Neuron (in vitro differentiated cells): ENCODE measurements around the gene DISC1.

Experiments used
- H2AFZ ChIP-seq: one replicate; pipeline ENCODE4 v1.6.1; 2013; ENCODE audit warnings: low read depth, mild to moderate bottlenecking, inconsistent platforms, low read length, moderate library complexity
- H3K27me3 ChIP-seq: one replicate; pipeline ENCODE4 v1.6.1; 2013; ENCODE audit warnings: low read length; ENCODE audit not compliant: insufficient read depth
- H3K36me3 ChIP-seq: one replicate; pipeline ENCODE4 v1.6.1; 2013; ENCODE audit warnings: low read length; ENCODE audit not compliant: insufficient read depth
- H3K4me1 ChIP-seq: one replicate; pipeline ENCODE4 v1.6.1; 2013; ENCODE audit warnings: low read length; ENCODE audit not compliant: insufficient read depth
- H3K4me3 ChIP-seq: 2 replicates; pipeline ENCODE4 v1.5.1; 2013; ENCODE audit warnings: mild to moderate bottlenecking, low read length, moderate library complexity
- H3K9me3 ChIP-seq: one replicate; pipeline ENCODE4 v1.6.1; 2013; ENCODE audit warnings: low read length

DISC1 gene

GRCh38 chr1:232036181-232036933 is 409.8 kb downstream of the DISC1 start:
- Histone ChIP-seq H3K36me3 (no peaks in the 10 kb centered on the region), H3K27me3 (no peaks in the 10 kb centered on the region), H3K4me1 (no peaks in the 10 kb centered on the region), H3K9me3 (no peaks in the 10 kb centered on the region), H3K4me3 (no peak overlapping the region), H2AFZ (no peak overlapping the region)

DNA sequence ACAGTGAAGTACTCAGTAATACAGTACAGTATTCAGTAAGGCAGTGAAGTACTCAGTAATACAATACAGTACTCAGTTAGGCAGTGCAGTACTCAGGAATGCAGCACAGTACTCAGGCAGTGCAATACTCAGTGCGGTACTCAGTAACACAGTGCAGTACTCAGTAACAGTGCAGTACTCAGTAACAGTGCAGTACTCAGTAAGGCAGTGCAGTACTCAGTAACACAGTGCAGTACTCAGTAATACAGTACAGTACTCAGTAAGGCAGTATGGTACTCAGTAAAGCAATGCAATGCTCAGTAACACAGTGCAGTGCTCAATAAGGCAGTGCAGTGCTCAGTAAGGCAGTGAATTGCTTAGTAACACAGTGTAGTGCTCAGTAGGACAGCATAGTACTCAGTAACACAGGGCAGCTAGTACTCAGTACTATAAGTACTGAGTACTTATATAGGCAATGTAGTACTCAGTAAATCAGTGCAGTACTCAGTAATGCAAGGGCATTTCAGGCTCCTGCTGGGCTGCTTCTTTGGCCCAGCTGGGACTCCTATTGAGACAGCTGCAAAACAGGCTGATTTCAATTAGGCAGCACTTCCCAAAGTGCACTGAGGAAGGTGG is 411.3 kb downstream of the DISC1 start:
- Histone ChIP-seq H3K4me3 (no peak overlapping the region), H3K36me3 (no peaks in the 10 kb centered on the region), H3K4me1 (no peaks in the 10 kb centered on the region), H2AFZ (no peak overlapping the region), H3K9me3 (no peaks in the 10 kb centered on the region), H3K27me3 (no peaks in the 10 kb centered on the region)

DNA sequence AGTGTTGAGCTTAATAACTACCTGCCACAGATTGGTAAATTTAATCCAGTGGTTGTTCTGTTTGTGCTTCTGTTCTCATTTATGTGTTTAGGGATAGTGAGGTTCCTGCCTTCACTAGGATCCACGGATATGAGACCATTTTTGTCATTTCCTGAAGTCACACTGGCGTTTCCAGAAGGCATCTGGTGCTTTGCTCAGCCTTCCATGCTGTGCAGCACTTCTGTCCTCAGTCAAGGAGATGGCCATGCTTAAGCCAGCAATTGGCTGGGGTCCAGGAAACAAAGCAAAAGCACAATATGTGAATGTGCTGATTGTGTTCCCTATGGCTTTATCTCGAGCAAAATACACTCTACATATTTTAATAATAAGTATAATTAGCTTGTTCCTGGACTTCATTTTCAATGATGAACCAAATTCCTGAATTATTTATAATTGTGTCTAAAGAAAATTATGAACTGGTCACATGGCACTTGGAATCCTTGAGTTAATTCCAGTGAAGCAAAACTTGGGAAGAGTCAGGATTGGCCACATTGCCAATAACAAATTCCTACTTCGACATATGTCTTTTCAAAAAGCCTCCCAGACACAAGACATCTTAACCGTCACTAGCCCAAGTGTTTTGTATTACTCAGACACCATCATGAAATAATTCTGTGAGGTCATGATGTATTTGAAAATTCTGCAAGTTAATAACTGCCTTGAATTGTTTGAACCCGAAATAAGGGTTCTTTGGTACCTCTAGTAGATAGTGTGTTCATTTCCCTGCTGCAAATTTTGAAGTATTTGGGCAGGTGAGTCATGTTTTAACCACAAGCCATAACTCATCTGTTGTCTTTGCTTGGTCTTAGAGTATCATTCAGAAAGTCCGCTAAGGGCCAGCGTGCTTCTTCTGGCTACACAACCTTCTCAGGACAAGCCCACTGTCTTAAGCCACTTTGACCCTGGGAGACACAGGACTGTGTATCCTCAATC is 412.4 kb downstream of the DISC1 start:
- H3K4me1 ChIP-seq = no peaks in the 10 kb centered on the region
- no peak overlapping the region for H2AFZ ChIP-seq
- no peaks in the 10 kb centered on the region for H3K27me3 ChIP-seq
- H3K4me3 ChIP-seq = no peak overlapping the region
- H3K36me3 ChIP-seq = no peaks in the 10 kb centered on the region
- no peaks in the 10 kb centered on the region for H3K9me3 ChIP-seq

DNA sequence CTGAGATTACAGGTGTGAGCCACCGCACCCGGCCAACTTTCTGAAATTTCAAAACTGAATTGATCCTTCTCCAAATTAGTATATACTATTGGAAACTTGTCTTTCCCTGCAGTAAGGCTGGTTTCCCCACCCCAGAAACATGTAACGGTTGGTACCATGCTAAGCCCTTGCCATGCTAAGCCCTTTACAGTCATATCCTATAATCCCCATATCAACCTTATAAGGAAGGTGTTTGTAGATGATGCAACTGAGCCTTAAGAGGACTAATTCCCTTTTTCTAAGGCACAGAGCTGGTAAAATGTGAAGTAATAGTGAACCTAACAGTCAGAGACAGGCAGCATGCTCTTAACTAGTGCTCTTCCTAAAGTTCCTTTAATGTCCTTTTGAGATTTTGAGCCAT is 413.7 kb downstream of the DISC1 start:
- peaks cover 2% of the 10 kb centered on the region for H3K4me1 ChIP-seq
- no peak overlapping the region for H3K4me3 ChIP-seq
- H3K36me3 ChIP-seq = no peaks in the 10 kb centered on the region
- H2AFZ ChIP-seq = no peak overlapping the region
- no peaks in the 10 kb centered on the region for H3K27me3 ChIP-seq
- H3K9me3 ChIP-seq = no peaks in the 10 kb centered on the region

- no peak overlapping the region for H3K4me3 ChIP-seq
- no peaks in the 10 kb centered on the region for H3K36me3 ChIP-seq
- H3K27me3 ChIP-seq = no peaks in the 10 kb centered on the region
- no peak overlapping the region for H2AFZ ChIP-seq
- no peaks in the 10 kb centered on the region for H3K9me3 ChIP-seq
- peaks cover 6% of the 10 kb centered on the region for H3K4me1 ChIP-seq
These were observed 418.1 kb downstream of the DISC1 start for GRCh38 chr1:232044728-232045127.

DNA sequence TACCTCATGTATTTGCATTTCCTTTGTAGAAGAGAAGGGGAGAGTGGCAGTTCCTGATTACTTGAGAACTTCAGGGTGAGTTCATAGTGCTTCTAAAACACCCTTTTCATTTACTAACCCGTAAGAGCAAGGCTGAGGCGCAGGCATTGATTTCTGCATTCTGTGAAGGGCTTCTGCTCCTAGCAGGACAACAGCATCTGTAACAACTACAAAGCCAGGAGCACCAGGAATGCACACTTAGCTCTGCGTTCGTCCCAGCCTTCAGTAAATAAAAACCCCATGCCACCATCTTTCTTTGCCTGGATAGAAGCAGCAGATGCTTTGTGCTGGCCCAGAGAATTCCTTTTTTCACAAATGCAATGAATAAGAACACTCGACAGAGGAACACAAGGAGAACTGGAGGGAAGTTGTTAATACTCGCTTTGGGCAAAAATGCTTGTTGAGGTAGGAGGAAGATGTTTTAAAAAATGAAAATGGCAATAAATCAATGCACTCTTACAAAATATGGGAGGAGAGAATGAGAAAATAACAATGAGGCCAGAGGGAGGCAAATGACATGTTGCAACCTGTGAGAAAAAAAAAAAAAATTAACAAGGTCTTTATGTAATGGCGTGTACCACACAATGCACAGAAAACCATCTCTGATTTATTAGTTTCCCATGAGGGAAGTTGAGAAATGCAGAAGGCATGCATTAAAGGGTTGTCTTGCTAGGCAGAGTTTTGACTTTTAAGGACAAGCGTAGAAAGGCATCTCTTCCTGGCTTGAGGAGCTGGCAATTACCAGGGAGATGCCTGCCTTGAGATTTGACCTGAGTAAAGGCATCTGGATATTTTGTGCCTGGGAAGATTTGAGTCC is 418.8 kb downstream of the DISC1 start:
- no peak overlapping the region for H2AFZ ChIP-seq

GRCh38 chr1:232046451-232047306 is 420.1 kb downstream of the DISC1 start:
- H3K36me3 ChIP-seq = no peaks in the 10 kb centered on the region
- H3K4me3 ChIP-seq = no peak overlapping the region
- no peak overlapping the region for H2AFZ ChIP-seq
- no peaks in the 10 kb centered on the region for H3K27me3 ChIP-seq
- H3K9me3 ChIP-seq = no peaks in the 10 kb centered on the region
- H3K4me1 ChIP-seq = peaks cover 6% of the 10 kb centered on the region

More for the DNA sequence above, 418.8 kb downstream of the DISC1 start:
- no peaks in the 10 kb centered on the region for H3K9me3 ChIP-seq
- H3K4me3 ChIP-seq = no peak overlapping the region
- H3K27me3 ChIP-seq = no peaks in the 10 kb centered on the region
- no peaks in the 10 kb centered on the region for H3K36me3 ChIP-seq
- H3K4me1 ChIP-seq = peaks cover 6% of the 10 kb centered on the region

- H3K4me1 ChIP-seq = peaks cover 6% of the 10 kb centered on the region
- H3K9me3 ChIP-seq = no peaks in the 10 kb centered on the region
- H2AFZ ChIP-seq = no peak overlapping the region
- H3K4me3 ChIP-seq = no peak overlapping the region
- no peaks in the 10 kb centered on the region for H3K27me3 ChIP-seq
- H3K36me3 ChIP-seq = no peaks in the 10 kb centered on the region
These were observed 420.9 kb downstream of the DISC1 start for GRCh38 chr1:232047473-232047872.

DNA sequence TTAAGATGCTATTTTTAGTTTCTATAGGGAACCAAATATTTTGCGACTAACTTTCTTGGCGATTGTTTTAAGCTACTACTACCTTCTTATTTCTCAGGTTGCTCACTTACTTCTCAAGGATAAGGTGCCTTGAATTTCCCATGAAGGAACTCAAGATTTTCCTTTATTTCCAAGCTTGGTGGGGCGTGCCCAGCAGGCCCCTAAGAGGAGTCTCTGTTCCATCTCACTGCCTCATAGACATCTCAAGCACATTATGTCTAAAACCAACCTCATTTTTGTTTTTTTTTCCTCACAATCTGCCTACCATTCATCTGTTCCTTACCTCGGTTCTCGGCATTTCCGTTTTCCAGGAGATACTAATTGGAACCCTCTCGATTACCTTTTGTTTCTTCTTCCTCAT is 421.9 kb downstream of the DISC1 start:
- H3K27me3 ChIP-seq = no peaks in the 10 kb centered on the region
- no peak overlapping the region for H3K4me3 ChIP-seq
- H3K9me3 ChIP-seq = no peaks in the 10 kb centered on the region
- peaks cover 6% of the 10 kb centered on the region for H3K4me1 ChIP-seq
- H2AFZ ChIP-seq = no peak overlapping the region
- H3K36me3 ChIP-seq = no peaks in the 10 kb centered on the region

DNA sequence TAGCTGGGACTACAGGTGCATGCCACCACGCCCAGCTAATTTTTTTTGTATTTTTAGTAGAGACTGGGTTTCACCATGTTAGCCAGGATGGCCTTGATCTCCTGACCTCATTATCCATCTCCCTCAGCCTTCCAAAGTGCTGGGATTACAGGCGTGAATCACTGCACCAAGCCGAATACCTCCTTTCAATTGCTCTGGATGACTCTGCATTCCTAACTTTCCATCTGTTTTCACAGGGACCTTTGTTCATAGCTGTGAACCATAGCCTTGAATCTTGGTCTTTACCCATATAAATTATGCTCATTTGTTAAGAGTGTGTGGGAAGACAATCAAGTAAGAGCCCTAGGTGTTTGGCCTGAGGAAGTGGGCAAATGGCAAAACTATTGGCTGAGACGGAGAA is 422.7 kb downstream of the DISC1 start:
- Histone ChIP-seq H3K27me3 (no peaks in the 10 kb centered on the region), H2AFZ (no peak overlapping the region), H3K9me3 (no peaks in the 10 kb centered on the region), H3K4me1 (peaks cover 6% of the 10 kb centered on the region), H3K4me3 (no peak overlapping the region), H3K36me3 (no peaks in the 10 kb centered on the region)

GRCh38 chr1:232057217-232057895 is 430.8 kb downstream of the DISC1 start:
- no peak overlapping the region for H2AFZ ChIP-seq
- H3K27me3 ChIP-seq = no peaks in the 10 kb centered on the region
- no peaks in the 10 kb centered on the region for H3K4me1 ChIP-seq
- no peak overlapping the region for H3K4me3 ChIP-seq
- H3K9me3 ChIP-seq = no peaks in the 10 kb centered on the region
- H3K36me3 ChIP-seq = no peaks in the 10 kb centered on the region
